ENCODE data around the gene MYO1D.
"Not testable (repeated sequence)": the region's sequence is repeated elsewhere in the genome, so short reads cannot be mapped to it uniquely, and the experiment has no call there.

The MYO1D gene

DNA sequence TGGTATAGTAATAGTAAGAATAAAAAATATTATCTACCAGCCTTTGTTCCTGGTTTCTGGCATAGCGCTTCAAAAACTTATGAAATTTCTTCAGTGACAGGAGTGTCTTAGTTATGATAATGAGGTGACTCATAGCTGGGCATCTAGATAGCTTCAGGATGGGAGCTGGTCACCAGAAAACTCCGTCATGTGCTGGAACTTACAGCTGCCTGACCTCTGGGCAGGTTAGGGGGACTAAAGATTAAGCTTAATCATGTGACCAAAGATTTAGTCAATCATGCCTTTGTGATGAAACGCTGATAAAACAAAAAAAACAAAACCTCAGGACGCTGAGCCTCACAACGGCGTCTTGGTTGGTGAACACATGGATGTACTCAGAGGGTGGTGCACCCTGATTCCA is 154.2 kb downstream of the MYO1D start:
- Histone ChIP-seq H3K9me3 (ENCODE audit: severe bottlenecking) (peaks cover 4% of the 10 kb centered on the region), H3K27ac (no peak overlapping the region), H3K27me3 (ENCODE audit: insufficient read depth, low read depth, severe bottlenecking) (no peaks in the 10 kb centered on the region), H3K36me3 (no peaks in the 10 kb centered on the region), H3K4me3 (ENCODE audit: low read depth, low read length) (no peak overlapping the region)
- no peak for DNase-seq
- TF ChIP-seq, protein P1, sequence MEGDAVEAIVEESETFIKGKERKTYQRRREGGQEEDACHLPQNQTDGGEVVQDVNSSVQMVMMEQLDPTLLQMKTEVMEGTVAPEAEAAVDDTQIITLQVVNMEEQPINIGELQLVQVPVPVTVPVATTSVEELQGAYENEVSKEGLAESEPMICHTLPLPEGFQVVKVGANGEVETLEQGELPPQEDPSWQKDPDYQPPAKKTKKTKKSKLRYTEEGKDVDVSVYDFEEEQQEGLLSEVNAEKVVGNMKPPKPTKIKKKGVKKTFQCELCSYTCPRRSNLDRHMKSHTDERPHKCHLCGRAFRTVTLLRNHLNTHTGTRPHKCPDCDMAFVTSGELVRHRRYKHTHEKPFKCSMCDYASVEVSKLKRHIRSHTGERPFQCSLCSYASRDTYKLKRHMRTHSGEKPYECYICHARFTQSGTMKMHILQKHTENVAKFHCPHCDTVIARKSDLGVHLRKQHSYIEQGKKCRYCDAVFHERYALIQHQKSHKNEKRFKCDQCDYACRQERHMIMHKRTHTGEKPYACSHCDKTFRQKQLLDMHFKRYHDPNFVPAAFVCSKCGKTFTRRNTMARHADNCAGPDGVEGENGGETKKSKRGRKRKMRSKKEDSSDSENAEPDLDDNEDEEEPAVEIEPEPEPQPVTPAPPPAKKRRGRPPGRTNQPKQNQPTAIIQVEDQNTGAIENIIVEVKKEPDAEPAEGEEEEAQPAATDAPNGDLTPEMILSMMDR (IDR thresholded peaks at IDR 0.05; ENCODE audit: low read depth, low read length): no peak

DNA sequence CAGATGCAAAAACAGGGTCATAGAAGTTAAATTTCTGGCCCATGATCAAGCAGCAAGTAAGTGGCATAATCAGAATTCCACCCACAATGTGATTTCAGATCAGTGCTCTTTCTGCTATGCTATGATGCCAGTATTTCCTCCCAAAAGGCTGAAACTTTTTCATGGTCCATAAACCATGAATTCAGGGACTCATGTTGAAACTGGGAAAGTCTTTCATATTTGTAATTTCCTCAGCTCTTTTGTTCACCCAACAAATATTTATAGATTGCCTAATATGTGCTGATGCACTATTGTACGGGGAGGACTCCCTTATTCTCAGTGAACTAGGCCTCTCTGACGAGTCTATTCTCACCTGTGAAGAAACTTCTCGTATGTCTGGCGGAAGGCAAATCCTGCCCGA is 156.3 kb downstream of the MYO1D start:
- peaks cover under 1% of the 10 kb centered on the region for H3K9me3 ChIP-seq (ENCODE audit: severe bottlenecking)
- no peak overlapping the region for H3K4me3 ChIP-seq (ENCODE audit: low read depth, low read length)
- H3K27ac ChIP-seq: no peak overlapping the region
- TF ChIP-seq, protein P1 (IDR thresholded peaks at IDR 0.05; ENCODE audit: low read depth, low read length): no peak
- H3K36me3 ChIP-seq: no peaks in the 10 kb centered on the region
- H3K27me3 ChIP-seq (ENCODE audit: insufficient read depth, low read depth, severe bottlenecking): no peaks in the 10 kb centered on the region
- DNase-seq: no peak

DNA sequence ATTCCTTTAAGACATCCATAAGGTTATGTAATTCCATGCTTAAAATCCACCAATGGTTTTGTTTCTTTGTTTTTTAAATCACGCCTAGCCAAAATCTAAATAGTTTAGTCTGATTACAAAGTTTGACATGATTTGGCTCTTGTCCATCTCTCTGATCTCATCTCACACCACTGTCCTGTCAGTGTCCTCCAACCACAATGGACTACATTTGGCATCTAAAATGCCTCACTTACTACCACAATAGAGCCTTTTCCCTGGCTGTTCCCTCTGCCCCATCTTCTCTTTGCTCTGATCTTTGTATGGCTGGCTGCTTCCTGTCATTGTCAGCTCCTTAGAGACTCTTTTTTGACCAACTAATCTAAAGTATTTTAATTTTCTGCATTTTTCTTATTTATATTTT is 157.2 kb downstream of the MYO1D start:
- Histone ChIP-seq H3K27me3 (ENCODE audit: insufficient read depth, low read depth, severe bottlenecking) (no peaks in the 10 kb centered on the region), H3K4me3 (ENCODE audit: low read depth, low read length) (no peak overlapping the region), H3K36me3 (no peaks in the 10 kb centered on the region), H3K9me3 (ENCODE audit: severe bottlenecking) (no peaks in the 10 kb centered on the region), H3K27ac (no peak overlapping the region)
- TF ChIP-seq, protein P1 (IDR thresholded peaks at IDR 0.05; ENCODE audit: low read depth, low read length): no peak
- no peak for DNase-seq

DNA sequence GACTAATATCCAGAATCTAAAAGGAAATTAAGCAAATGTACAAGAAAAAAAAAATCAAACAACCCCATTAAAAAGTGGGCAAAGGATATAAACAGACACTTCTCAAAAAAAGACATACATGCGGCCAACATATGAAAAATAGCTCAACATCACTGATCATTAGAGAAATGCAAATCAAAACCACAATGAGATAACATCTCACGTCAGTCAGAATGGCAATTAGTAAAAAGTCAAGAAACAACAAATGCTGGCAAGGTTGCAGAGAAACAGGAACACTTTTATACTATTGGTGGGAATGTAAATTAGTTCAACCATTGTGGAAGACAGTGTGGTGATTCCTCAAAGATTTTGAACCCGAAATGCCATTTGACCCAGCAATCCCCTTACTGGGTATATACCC is 162.0 kb downstream of the MYO1D start:
- not testable (repeated sequence) for DNase-seq; H3K36me3 ChIP-seq; H3K27me3 ChIP-seq (ENCODE audit: insufficient read depth, low read depth, severe bottlenecking); H3K4me3 ChIP-seq (ENCODE audit: low read depth, low read length); H3K9me3 ChIP-seq (ENCODE audit: severe bottlenecking); H3K27ac ChIP-seq

DNA sequence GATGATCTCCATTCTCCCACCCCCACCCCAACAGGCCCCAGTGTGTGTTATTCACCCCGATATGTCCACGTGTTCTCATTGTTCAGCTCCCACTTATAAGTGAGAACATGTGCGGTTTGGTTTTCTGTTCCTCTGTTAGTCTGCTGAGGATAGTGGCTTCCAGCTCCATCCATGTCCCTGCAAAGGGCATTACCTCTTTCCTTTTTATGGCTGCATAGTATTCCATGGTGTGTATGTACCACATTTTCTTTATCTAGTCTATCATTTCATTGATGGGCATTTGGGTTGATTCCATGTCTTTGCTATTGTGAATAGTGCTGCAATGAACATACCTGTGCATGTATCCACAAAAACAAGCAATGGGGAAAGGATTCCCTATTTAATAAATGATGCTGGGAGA is 162.7 kb downstream of the MYO1D start:
- not testable (repeated sequence) for H3K36me3 ChIP-seq; H3K27me3 ChIP-seq (ENCODE audit: insufficient read depth, low read depth, severe bottlenecking); H3K4me3 ChIP-seq (ENCODE audit: low read depth, low read length); H3K27ac ChIP-seq; H3K9me3 ChIP-seq (ENCODE audit: severe bottlenecking); DNase-seq

DNA sequence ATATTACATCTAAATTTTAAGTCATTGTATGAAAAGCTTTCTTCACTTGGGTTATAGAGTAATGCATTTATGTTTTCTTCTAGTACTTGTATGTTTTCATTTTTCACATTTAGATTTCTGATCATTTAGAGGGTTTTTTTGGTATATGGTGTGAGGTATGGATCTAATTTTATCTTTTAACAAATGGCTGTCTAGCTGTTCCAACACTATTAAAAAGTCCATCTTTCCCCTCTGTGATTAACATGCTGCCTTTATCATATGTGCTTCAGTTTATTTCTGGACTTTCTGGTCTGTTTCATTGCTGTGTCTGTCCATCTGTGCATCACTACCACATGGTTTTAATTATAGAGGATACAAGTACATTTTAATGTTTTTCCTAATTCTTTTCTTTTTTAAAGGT is 163.8 kb downstream of the MYO1D start:
- DNase-seq: no peak
- Histone ChIP-seq H3K4me3 (ENCODE audit: low read depth, low read length) (no peak overlapping the region), H3K27me3 (ENCODE audit: insufficient read depth, low read depth, severe bottlenecking) (no peaks in the 10 kb centered on the region), H3K36me3 (no peaks in the 10 kb centered on the region), H3K27ac (no peak overlapping the region), H3K9me3 (ENCODE audit: severe bottlenecking) (peaks cover 4% of the 10 kb centered on the region)
- TF ChIP-seq, protein P1 (IDR thresholded peaks at IDR 0.05; ENCODE audit: low read depth, low read length): no peak

DNA sequence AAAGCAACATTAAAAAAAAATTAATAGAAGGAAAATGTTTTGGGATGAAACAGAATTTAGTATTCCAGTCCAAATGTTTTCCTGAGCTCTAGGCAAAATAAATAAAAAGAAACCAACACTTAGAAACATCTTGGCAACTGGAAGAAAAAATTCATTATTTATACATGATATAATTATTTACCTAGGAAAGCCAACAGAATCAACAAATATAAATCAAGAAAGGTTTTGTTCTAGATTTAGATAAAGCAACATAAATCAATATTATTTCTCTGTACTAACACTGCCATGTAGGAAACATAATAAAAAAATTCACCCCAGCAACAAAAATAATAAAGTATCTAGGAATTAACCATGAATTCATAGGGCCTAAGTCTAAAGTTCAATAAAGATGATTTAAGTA is 167.4 kb downstream of the MYO1D start:
- TF ChIP-seq, protein P1 (IDR thresholded peaks at IDR 0.05; ENCODE audit: low read depth, low read length): no peak
- Histone ChIP-seq H3K27ac (no peak overlapping the region), H3K36me3 (no peaks in the 10 kb centered on the region), H3K27me3 (ENCODE audit: insufficient read depth, low read depth, severe bottlenecking) (no peaks in the 10 kb centered on the region), H3K9me3 (ENCODE audit: severe bottlenecking) (peaks cover 4% of the 10 kb centered on the region), H3K4me3 (ENCODE audit: low read depth, low read length) (no peak overlapping the region)
- DNase-seq: no peak

Measured in WERI-Rb-1 (cell line).